Endothelial cell (in vitro differentiated cells): ENCODE results near the gene C20orf141. TPM values are rescaled to one million over a fixed set of nuclear protein-coding genes. Genes with fewer than 3 reads are reported as not detected.

Source experiments
- DNase-seq: peaks from one replicate; pipeline ENCODE4 v3.0.0; 2021; ENCODE audit warnings: low spot score
- H3K27ac Mint-ChIP-seq: one replicate; pipeline ENCODE4 v1.8.0; 2021; ENCODE audit warnings: mixed read lengths, inconsistent platforms; ENCODE audit not compliant: unreplicated experiment
- H3K27me3 Mint-ChIP-seq: one replicate; pipeline ENCODE4 v1.8.0; 2021; ENCODE audit warnings: mild to moderate bottlenecking, moderate library complexity, mixed read lengths, inconsistent platforms; ENCODE audit not compliant: unreplicated experiment
- H3K36me3 Mint-ChIP-seq: one replicate; pipeline ENCODE4 v1.8.0; 2021; ENCODE audit warnings: mild to moderate bottlenecking, low read depth, mixed read lengths, inconsistent platforms; ENCODE audit not compliant: unreplicated experiment
- H3K4me1 Mint-ChIP-seq: one replicate; pipeline ENCODE4 v1.8.0; 2021; ENCODE audit warnings: mild to moderate bottlenecking, mixed read lengths, inconsistent platforms; ENCODE audit not compliant: unreplicated experiment
- H3K4me3 Mint-ChIP-seq: one replicate; pipeline ENCODE4 v1.8.0; 2021; ENCODE audit warnings: mild to moderate bottlenecking, mixed read lengths, inconsistent platforms; ENCODE audit not compliant: unreplicated experiment
- H3K9me3 Mint-ChIP-seq: one replicate; pipeline ENCODE4 v1.8.0; 2021; ENCODE audit warnings: mixed read lengths, inconsistent platforms; ENCODE audit not compliant: unreplicated experiment
- CTCF ChIP-seq: fragments of 200-600 bp; sonication (generic); IDR thresholded peaks from one replicate; pipeline ENCODE4 v1.5.0; 2021; ENCODE audit warnings: antibody characterized with exemption; ENCODE audit not compliant: unreplicated experiment
- total RNA-seq: library from RNA; stranded (reverse); fragmentation: NEBNext Ultra II Directional; extraction: Animal tissue kit (Norgen Biotek cat#: 25700); gene quantifications from one replicate; pipeline ENCODE4 v1.2.1, GENCODE V29; 2021; ENCODE audit not compliant: unreplicated experiment

C20orf141 gene
- total RNA-seq, 1 donor from 2014 or later = not detected

GRCh38 chr20:2809690-2810089 lies 5.1 kb upstream of the C20orf141 start:
- H3K27ac Mint-ChIP-seq = no peak overlapping the region
- DNase-seq = no peak
- H3K9me3 Mint-ChIP-seq = no peaks in the 10 kb centered on the region
- H3K36me3 Mint-ChIP-seq = no peaks in the 10 kb centered on the region
- peaks cover 18% of the 10 kb centered on the region for H3K27me3 Mint-ChIP-seq
- H3K4me1 Mint-ChIP-seq = peaks cover 5% of the 10 kb centered on the region
- TF ChIP-seq CTCF = no peak
- no peak overlapping the region for H3K4me3 Mint-ChIP-seq

- H3K27ac Mint-ChIP-seq = no peak overlapping the region
- no peaks in the 10 kb centered on the region for H3K4me1 Mint-ChIP-seq
- H3K27me3 Mint-ChIP-seq = peaks cover 14% of the 10 kb centered on the region
- H3K36me3 Mint-ChIP-seq = no peaks in the 10 kb centered on the region
- no peak for TF ChIP-seq CTCF
- no peak for DNase-seq
- no peaks in the 10 kb centered on the region for H3K9me3 Mint-ChIP-seq
- no peak overlapping the region for H3K4me3 Mint-ChIP-seq
These were observed 2.6 kb upstream of the C20orf141 start for GRCh38 chr20:2812189-2812588.

- Mint-ChIP-seq H3K4me1 (no peaks in the 10 kb centered on the region), H3K36me3 (peaks cover 4% of the 10 kb centered on the region), H3K27ac (no peak overlapping the region), H3K9me3 (no peaks in the 10 kb centered on the region), H3K4me3 (no peak overlapping the region), H3K27me3 (peaks cover 19% of the 10 kb centered on the region)
- no peak for TF ChIP-seq CTCF
- DNase-seq = no peak
These were observed 711 bp upstream of the C20orf141 start for GRCh38 chr20:2814076-2814475.

- no peak for DNase-seq
- no peak overlapping the region for H3K27ac Mint-ChIP-seq
- no peak overlapping the region for H3K4me3 Mint-ChIP-seq
- no peak for TF ChIP-seq CTCF
- peaks cover 24% of the 10 kb centered on the region for H3K27me3 Mint-ChIP-seq
- peaks cover 10% of the 10 kb centered on the region for H3K36me3 Mint-ChIP-seq
- H3K9me3 Mint-ChIP-seq = no peaks in the 10 kb centered on the region
- peaks cover 5% of the 10 kb centered on the region for H3K4me1 Mint-ChIP-seq
These were observed 584 bp downstream of the C20orf141 start for GRCh38 chr20:2815242-2815900.

- Mint-ChIP-seq H3K9me3 (no peaks in the 10 kb centered on the region), H3K4me3 (no peak within 1 kb of the TSS), H3K36me3 (peaks cover 10% of the 10 kb centered on the region), H3K27me3 (peaks cover 21% of the 10 kb centered on the region), H3K27ac (no peak within 1 kb of the TSS), H3K4me1 (peaks cover 5% of the 10 kb centered on the region)
- TF ChIP-seq CTCF = no peak
- no peak for DNase-seq
These were observed 1.3 kb downstream of the C20orf141 start, which contains the start of gene TMEM239 for GRCh38 chr20:2816030-2816582. Gene TMEM239, plus strand, starts transcription at chr20:2816364. Its CDS starts 191 bp downstream, at chr20:2816555.
